IMR-90 (cell line): ENCODE measurements around the gene ITGA2. TPM values are rescaled to one million over a fixed set of nuclear protein-coding genes. Genes with fewer than 3 reads are reported as not detected.

Source experiments
- ATAC-seq: fragments of 200-7000 bp; cut with Tn5 transposase; 2 replicates; pipeline ENCODE4 v1.9.1; 2020; ENCODE audit warnings: low read depth, mild to moderate bottlenecking, moderate library complexity
- BruUV-seq: library from RNA; stranded (reverse); fragments of 400-500 nt; replicated peaks from 2 replicates; lab custom pipeline; 2021; lab: Mats Ljungman, UMichigan
- CTCF ChIA-PET: fragments of 300-600 bp; formaldehyde crosslinking; extraction: SDS; loops from one replicate; lab custom pipeline; 2021; ENCODE audit warnings: antibody characterized with exemption; lab: Yijun Ruan, JAX
- POLR2A ChIA-PET: fragments of 300-600 bp; sonication (Branson Sonifier 250); formaldehyde crosslinking; loops from one replicate; lab custom pipeline; 2022; ENCODE audit warnings: antibody characterized with exemption; ENCODE audit not compliant: unreplicated experiment; lab: Charles Lee
- DNase-seq: peaks from one replicate; pipeline ENCODE4 v3.0.0; 2013
- H2AFZ ChIP-seq: replicated peaks from 2 replicates; pipeline ENCODE3; 2013; ENCODE audit warnings: low read length, mild to moderate bottlenecking; ENCODE audit not compliant: poor library complexity
- H2AK5ac ChIP-seq: 2 replicates; pipeline ENCODE4 v1.6.1; 2013; ENCODE audit warnings: low read depth, low read length, inconsistent platforms
- H2AK9ac ChIP-seq: replicated peaks from 2 replicates; pipeline ENCODE3; 2013; ENCODE audit warnings: mild to moderate bottlenecking, low read depth, low read length, moderate library complexity; ENCODE audit not compliant: poor library complexity
- H2BK120ac ChIP-seq: 2 replicates; pipeline ENCODE4 v1.6.1; 2013; ENCODE audit warnings: low read depth, low read length, inconsistent platforms
- H2BK15ac ChIP-seq: 3 replicates; pipeline ENCODE4 v1.6.1; 2013; ENCODE audit warnings: low read depth, low read length, inconsistent platforms
- H2BK20ac ChIP-seq: 2 replicates; pipeline ENCODE4 v1.6.1; 2013; ENCODE audit warnings: low read depth, mild to moderate bottlenecking, inconsistent platforms, low read length, moderate library complexity
- H2BK5ac ChIP-seq: 2 replicates; pipeline ENCODE4 v1.6.1; 2013; ENCODE audit warnings: mild to moderate bottlenecking, low read depth, low read length, inconsistent platforms; ENCODE audit not compliant: poor library complexity, severe bottlenecking
- H3K14ac ChIP-seq: replicated peaks from 2 replicates; pipeline ENCODE4 v1.6.1; 2013; ENCODE audit warnings: low read depth, low read length, inconsistent platforms
- H3K18ac ChIP-seq: 2 replicates; pipeline ENCODE4 v1.6.1; 2013; ENCODE audit warnings: low read depth, low read length, control low read depth
- H3K23ac ChIP-seq: 2 replicates; pipeline ENCODE4 v1.6.1; 2013; ENCODE audit warnings: low read depth, low read length, inconsistent platforms
- H3K27ac ChIP-seq: 2 replicates; pipeline ENCODE4 v1.5.1; 2013; ENCODE audit warnings: mild to moderate bottlenecking, control low read depth, low read length; ENCODE audit not compliant: insufficient read depth
- H3K27me3 ChIP-seq: 2 replicates; pipeline ENCODE4 v1.6.1; 2013; ENCODE audit warnings: low read length; ENCODE audit not compliant: control insufficient read depth, insufficient read depth
- H3K36me3 ChIP-seq: 2 replicates; pipeline ENCODE4 v1.6.1; 2013; ENCODE audit warnings: low read length, mixed read lengths; ENCODE audit not compliant: control insufficient read depth, insufficient read depth
- H3K4ac ChIP-seq: 2 replicates; pipeline ENCODE4 v1.6.1; 2013; ENCODE audit warnings: low read depth, low read length, inconsistent platforms
- H3K4me1 ChIP-seq: 2 replicates; pipeline ENCODE4 v1.6.1; 2013; ENCODE audit warnings: low read length, mixed read lengths; ENCODE audit not compliant: control insufficient read depth, insufficient read depth
- H3K4me2 ChIP-seq: 2 replicates; pipeline ENCODE4 v1.6.1; 2013; ENCODE audit warnings: low read depth, mild to moderate bottlenecking, control low read depth, low read length, moderate library complexity
- H3K4me3 ChIP-seq: 2 replicates; pipeline ENCODE4 v1.5.1; 2013; ENCODE audit warnings: low read depth, mild to moderate bottlenecking, control low read depth, low read length, moderate library complexity; ENCODE audit not compliant: insufficient read depth
- H3K56ac ChIP-seq: 2 replicates; pipeline ENCODE4 v1.6.1; 2013; ENCODE audit warnings: low read length, inconsistent platforms; ENCODE audit not compliant: insufficient read depth; ENCODE audit errors: extremely low read depth
- H3K79me1 ChIP-seq, 2 experiments: 2 replicates each; pipeline ENCODE4 v1.6.1; 2013; ENCODE audit warnings: low read length in 2 of 2, inconsistent platforms in 1 of 2, low read depth in 1 of 2
- H3K9ac ChIP-seq: 2 replicates; pipeline ENCODE4 v1.6.1; 2013; ENCODE audit warnings: low read depth, low read length, control low read depth
- H3K9me1 ChIP-seq: 2 replicates; pipeline ENCODE4 v1.6.1; 2013; ENCODE audit warnings: low read length, inconsistent platforms; ENCODE audit not compliant: insufficient read depth
- H3K9me3 ChIP-seq: 2 replicates; pipeline ENCODE4 v1.6.1; 2013; ENCODE audit warnings: low read length; ENCODE audit not compliant: control insufficient read depth, insufficient read depth
- H4K20me1 ChIP-seq: 2 replicates; pipeline ENCODE4 v1.6.1; 2013; ENCODE audit warnings: low read length, inconsistent platforms; ENCODE audit not compliant: insufficient read depth
- H4K5ac ChIP-seq: 2 replicates; pipeline ENCODE4 v1.6.1; 2013; ENCODE audit warnings: mild to moderate bottlenecking, low read depth, low read length, control low read depth
- H4K8ac ChIP-seq, 2 experiments: 2 replicates each; pipeline ENCODE4 v1.6.1; 2013; ENCODE audit warnings: low read depth in 2 of 2, low read length in 2 of 2, control low read depth in 1 of 2, inconsistent platforms in 1 of 2
- H4K91ac ChIP-seq: 2 replicates; pipeline ENCODE4 v1.6.1; 2013; ENCODE audit warnings: low read depth, low read length, inconsistent platforms; ENCODE audit not compliant: insufficient read depth
- BHLHE40 ChIP-seq: fragments of 150-350 bp; IDR thresholded peaks from 2 replicates; pipeline ENCODE4 v1.6.1; 2016; ENCODE audit warnings: mild to moderate bottlenecking, low read depth, low read length
- CEBPB ChIP-seq: IDR thresholded peaks from 2 replicates; pipeline ENCODE4 v1.6.1; 2012; ENCODE audit warnings: low read depth, low read length, improper control_type of control experiment
- FOS ChIP-seq: fragments of 150-350 bp; IDR thresholded peaks from 2 replicates; pipeline ENCODE4 v1.6.1; 2016; ENCODE audit warnings: low read depth, low read length
- MAFK ChIP-seq: IDR thresholded peaks from 2 replicates; pipeline ENCODE4 v1.6.1; 2012; ENCODE audit warnings: low read depth, low read length, improper control_type of control experiment
- MAZ ChIP-seq: IDR thresholded peaks from 2 replicates; pipeline ENCODE4 v1.6.1; 2012; ENCODE audit warnings: low read depth, mild to moderate bottlenecking, low read length, improper control_type of control experiment, moderate library complexity, borderline replicate concordance
- MXI1 ChIP-seq: IDR thresholded peaks from 2 replicates; pipeline ENCODE4 v1.6.1; 2012; ENCODE audit warnings: low read depth, mild to moderate bottlenecking, low read length, moderate library complexity, borderline replicate concordance
- NFE2L2 ChIP-seq: fragments of 150-350 bp; IDR thresholded peaks from 2 replicates; pipeline ENCODE4 v1.6.1; 2016; ENCODE audit warnings: low read depth, mild to moderate bottlenecking, low read length
- POLR2A ChIP-seq: IDR thresholded peaks from 2 replicates; pipeline ENCODE4 v1.6.1; 2012; ENCODE audit warnings: mild to moderate bottlenecking, low read depth, low read length
- RAD21 ChIP-seq: IDR thresholded peaks from 2 replicates; pipeline ENCODE4 v1.6.1; 2012; ENCODE audit warnings: low read length, improper control_type of control experiment
- RCOR1 ChIP-seq: IDR thresholded peaks from 2 replicates; pipeline ENCODE4 v1.6.1; 2012; ENCODE audit warnings: mild to moderate bottlenecking, low read length, improper control_type of control experiment; ENCODE audit not compliant: insufficient replicate concordance
- RFX5 ChIP-seq: IDR thresholded peaks from 2 replicates; pipeline ENCODE4 v1.8.0; 2012; ENCODE audit warnings: low read depth, mild to moderate bottlenecking, low read length, moderate library complexity
- SMC3 ChIP-seq: fragments of 150-350 bp; IDR thresholded peaks from 2 replicates; pipeline ENCODE4 v1.6.1; 2016; ENCODE audit warnings: low read depth, mild to moderate bottlenecking, antibody characterized with exemption, low read length, moderate library complexity
- WGBS, 2 experiments: methylation state at CpG; one replicate each; pipeline versions ENCODE4 v1.1.5 to v1.1.7; 2013; ENCODE audit warnings: missing lambda C conversion rate in 2 of 2; ENCODE audit not compliant: insufficient read length in 1 of 2; ENCODE audit errors: extremely low coverage in 2 of 2; 5-methylcytosine and 5-hydroxymethylcytosine counted together
- dilution Hi-C: fragments of 300-500 bp; cut with HindIII; formaldehyde crosslinking; loops from one replicate; pipeline ENCODE4 v1.14.3; 2018; ENCODE audit warnings: low sequenced_read_pairs; ENCODE audit not compliant: unreplicated experiment
- in situ Hi-C: fragments of 300-500 bp; cut with MboI; formaldehyde crosslinking; loops from 3 replicates; pipeline ENCODE4 v1.14.3; 2019; ENCODE audit warnings: low sequenced_read_pairs, inconsistent platforms, mixed read lengths
- intact Hi-C: fragments of 100-400 bp; cut with micrococcal nuclease; formaldehyde crosslinking; loops from 2 replicates; pipeline ENCODE4 v1.10.0; 2022
- polyA plus RNA-seq, 3 experiments: library from polyadenylated mRNA; depleted of rRNA; stranded (reverse); fragments of >200 nt; gene quantifications; 2 replicates each; pipeline ENCODE4 v1.2.3, GENCODE V29; 2012; ENCODE audit warnings: low replicate concordance in 1 of 3
- total RNA-seq: library from RNA; depleted of rRNA; stranded (reverse); fragments of >200 nt; gene quantifications from 2 replicates; pipeline ENCODE4 v1.2.3, GENCODE V29; 2012
- TF ChIP-seq, protein P1 (sequence below): fragments of 150-350 bp; IDR thresholded peaks from 2 replicates; pipeline ENCODE4 v1.6.1; 2016; ENCODE audit warnings: low read depth, mild to moderate bottlenecking, low read length, moderate library complexity, borderline replicate concordance
- TF ChIP-seq, protein P2 (sequence below): fragments of 150-350 bp; IDR thresholded peaks from 2 replicates; pipeline ENCODE4 v1.6.1; 2017; ENCODE audit warnings: mild to moderate bottlenecking, antibody characterized with exemption, low read length, low read depth
- TF ChIP-seq, protein P3 (sequence below): conservative IDR thresholded peaks from 2 replicates; pipeline ENCODE4 v1.5.1; 2012; ENCODE audit warnings: mild to moderate bottlenecking, low read depth, low read length, improper control_type of control experiment

Gene ITGA2
- total and polyA plus RNA-seq, 2 of the 4 experiments (the other 2 are of a cell fraction), result 23.3 to 93.4 TPM

DNA sequence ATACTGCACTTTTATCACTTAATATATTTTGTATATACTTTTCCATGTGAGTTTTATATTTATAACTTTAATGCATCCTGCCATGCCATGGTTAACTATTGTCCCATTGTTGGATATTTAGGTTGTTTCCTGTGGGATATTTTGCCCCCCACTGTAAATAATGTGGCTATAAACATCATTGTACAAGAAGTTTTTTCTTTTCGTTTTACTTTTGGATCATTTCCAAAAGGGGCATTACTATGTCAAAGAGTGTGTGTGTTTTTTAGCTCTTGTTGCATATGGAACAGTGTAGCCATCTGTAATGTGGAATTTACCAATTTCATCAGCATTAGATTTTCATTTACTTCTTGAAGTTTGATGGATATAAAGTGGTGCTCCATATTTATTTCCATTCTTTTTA, 13.3 kb downstream of the ITGA2 start:
- CTCF ChIA-PET, result no interaction called here
- in situ Hi-C loops (no loop called here), intact Hi-C loops (no loop called here), dilution Hi-C loops (no loop called here)
- Histone ChIP-seq H3K4me2 (no peak overlapping the region), H3K18ac (no peak overlapping the region), H4K91ac (no peak overlapping the region), H3K27ac (no peak overlapping the region), H3K27me3 (no peaks in the 10 kb centered on the region), H2AK5ac (no peak overlapping the region), H2AFZ (no peak overlapping the region), H2BK120ac (no peak overlapping the region), H3K23ac (no peak overlapping the region), H2BK20ac (no peak overlapping the region), H3K4me1 (peaks cover 23% of the 10 kb centered on the region), H3K36me3 (peaks cover 3% of the 10 kb centered on the region; the same call in 1 of the 2 replicates), H4K5ac (no peak overlapping the region), H3K9me3 (no peaks in the 10 kb centered on the region), H2AK9ac (no peak overlapping the region), H3K9me1 (peaks cover 12% of the 10 kb centered on the region; the same call in 1 of the 2 replicates), H3K9ac (no peak overlapping the region), H3K4ac (no peak overlapping the region), H2BK5ac (no peak overlapping the region), H2BK15ac (no peak overlapping the region), H3K56ac (no peak overlapping the region), H4K8ac (no peak overlapping the region), H3K79me1 (peaks cover 7 to 51% of the 10 kb centered on the region in 2 experiments), H3K4me3 (no peak overlapping the region), H4K20me1 (peaks cover 2% of the 10 kb centered on the region; the same call in 1 of the 2 replicates), H3K14ac (no peak overlapping the region)
- DNase-seq (no peak), ATAC-seq (no peak)
- TF ChIP-seq, protein P1, sequence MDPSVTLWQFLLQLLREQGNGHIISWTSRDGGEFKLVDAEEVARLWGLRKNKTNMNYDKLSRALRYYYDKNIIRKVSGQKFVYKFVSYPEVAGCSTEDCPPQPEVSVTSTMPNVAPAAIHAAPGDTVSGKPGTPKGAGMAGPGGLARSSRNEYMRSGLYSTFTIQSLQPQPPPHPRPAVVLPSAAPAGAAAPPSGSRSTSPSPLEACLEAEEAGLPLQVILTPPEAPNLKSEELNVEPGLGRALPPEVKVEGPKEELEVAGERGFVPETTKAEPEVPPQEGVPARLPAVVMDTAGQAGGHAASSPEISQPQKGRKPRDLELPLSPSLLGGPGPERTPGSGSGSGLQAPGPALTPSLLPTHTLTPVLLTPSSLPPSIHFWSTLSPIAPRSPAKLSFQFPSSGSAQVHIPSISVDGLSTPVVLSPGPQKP, result no peak
- no peak for TF ChIP-seq SMC3
- TF ChIP-seq NFE2L2, result no peak
- no peak for TF ChIP-seq POLR2A
- no peak for TF ChIP-seq MAZ
- no peak for TF ChIP-seq RAD21
- no peak for TF ChIP-seq MXI1
- TF ChIP-seq, protein P2, sequence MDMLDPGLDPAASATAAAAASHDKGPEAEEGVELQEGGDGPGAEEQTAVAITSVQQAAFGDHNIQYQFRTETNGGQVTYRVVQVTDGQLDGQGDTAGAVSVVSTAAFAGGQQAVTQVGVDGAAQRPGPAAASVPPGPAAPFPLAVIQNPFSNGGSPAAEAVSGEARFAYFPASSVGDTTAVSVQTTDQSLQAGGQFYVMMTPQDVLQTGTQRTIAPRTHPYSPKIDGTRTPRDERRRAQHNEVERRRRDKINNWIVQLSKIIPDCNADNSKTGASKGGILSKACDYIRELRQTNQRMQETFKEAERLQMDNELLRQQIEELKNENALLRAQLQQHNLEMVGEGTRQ, result no peak
- no peak for TF ChIP-seq BHLHE40
- TF ChIP-seq RFX5, result no peak
- no peak for TF ChIP-seq RCOR1
- TF ChIP-seq, protein P3, sequence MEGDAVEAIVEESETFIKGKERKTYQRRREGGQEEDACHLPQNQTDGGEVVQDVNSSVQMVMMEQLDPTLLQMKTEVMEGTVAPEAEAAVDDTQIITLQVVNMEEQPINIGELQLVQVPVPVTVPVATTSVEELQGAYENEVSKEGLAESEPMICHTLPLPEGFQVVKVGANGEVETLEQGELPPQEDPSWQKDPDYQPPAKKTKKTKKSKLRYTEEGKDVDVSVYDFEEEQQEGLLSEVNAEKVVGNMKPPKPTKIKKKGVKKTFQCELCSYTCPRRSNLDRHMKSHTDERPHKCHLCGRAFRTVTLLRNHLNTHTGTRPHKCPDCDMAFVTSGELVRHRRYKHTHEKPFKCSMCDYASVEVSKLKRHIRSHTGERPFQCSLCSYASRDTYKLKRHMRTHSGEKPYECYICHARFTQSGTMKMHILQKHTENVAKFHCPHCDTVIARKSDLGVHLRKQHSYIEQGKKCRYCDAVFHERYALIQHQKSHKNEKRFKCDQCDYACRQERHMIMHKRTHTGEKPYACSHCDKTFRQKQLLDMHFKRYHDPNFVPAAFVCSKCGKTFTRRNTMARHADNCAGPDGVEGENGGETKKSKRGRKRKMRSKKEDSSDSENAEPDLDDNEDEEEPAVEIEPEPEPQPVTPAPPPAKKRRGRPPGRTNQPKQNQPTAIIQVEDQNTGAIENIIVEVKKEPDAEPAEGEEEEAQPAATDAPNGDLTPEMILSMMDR, result no peak
- TF ChIP-seq FOS, result no peak
- TF ChIP-seq CEBPB, result no peak
- TF ChIP-seq MAFK, result no peak
- BruUV-seq, result no TSS peak
- WGBS, 2 experiments, result no CpG with 5 or more reads among the region's 1 CpG
- POLR2A ChIA-PET, result no interaction called here
